GM21381 (cell line): Measurements from ENCODE around the gene CHRNE.

Source experiments
- ATAC-seq: cut with Tn5 transposase; IDR thresholded peaks from one replicate; pipeline ENCODE4 v1.9.1; 2021; ENCODE audit warnings: mild to moderate bottlenecking, moderate library complexity; ENCODE audit not compliant: unreplicated experiment

CHRNE gene

DNA sequence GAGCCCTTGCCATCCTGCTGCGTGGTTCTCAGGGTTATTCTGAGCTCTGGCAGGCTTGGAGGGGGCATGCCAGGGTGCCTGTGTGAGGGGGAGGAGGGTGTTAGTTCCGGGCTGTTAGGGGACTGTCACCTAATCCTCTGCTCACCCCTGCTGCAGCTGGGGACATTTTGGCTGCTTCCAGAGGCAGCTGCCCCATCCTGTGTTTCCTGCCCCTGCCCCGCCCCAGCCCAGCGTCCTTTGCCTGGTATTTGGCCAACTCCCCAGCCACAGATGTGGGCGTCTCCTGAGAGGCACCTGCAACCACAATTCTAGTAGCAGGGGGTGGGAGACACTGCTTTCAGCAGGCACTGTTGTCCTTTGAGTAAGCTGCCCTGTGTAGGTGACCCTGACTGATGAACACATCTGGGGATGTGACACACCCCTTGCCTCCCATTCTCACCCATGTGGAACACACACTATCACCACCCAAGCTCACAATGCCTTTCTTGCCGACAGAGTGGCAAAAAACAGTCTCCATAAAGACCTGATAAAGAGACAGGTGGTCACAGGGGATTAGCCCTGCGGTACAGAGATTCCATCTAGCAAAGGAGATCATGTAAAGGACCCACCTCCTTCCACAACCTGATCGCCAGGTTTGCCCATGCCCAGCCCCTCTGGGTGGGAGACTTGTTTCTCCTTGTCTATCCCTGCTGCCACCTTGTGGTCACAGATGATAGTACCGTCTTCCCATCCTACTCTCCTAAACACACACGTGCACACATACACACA lies at the start of gene CHRNE:
TSS of gene CHRNE (minus strand) at position 48 of the 768 bp plus-strand sequence. CDS start at position 13, 35 bp downstream.
- peak; percentile 37 for ATAC-seq

DNA sequence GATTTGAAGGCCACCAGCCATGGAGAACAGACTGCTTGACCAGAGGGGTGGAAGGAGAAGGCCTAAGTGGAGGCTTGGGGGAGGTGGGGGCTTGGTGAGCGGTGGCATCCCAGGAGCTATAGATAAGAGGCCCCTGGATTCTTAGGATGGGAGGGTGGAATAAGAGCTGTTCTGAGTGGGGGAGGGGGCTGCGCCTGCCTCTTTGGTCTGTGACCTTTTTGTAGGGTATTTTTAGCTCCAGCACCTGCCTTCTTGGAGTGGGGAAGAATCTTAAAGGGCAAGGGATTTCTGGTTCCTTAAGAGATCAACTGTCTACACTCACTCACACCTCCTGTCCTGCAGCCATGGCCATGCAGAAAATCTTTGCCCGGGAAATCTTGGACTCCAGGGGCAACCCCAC lies 48.6 kb upstream of the CHRNE start:
- ATAC-seq: no peak

DNA sequence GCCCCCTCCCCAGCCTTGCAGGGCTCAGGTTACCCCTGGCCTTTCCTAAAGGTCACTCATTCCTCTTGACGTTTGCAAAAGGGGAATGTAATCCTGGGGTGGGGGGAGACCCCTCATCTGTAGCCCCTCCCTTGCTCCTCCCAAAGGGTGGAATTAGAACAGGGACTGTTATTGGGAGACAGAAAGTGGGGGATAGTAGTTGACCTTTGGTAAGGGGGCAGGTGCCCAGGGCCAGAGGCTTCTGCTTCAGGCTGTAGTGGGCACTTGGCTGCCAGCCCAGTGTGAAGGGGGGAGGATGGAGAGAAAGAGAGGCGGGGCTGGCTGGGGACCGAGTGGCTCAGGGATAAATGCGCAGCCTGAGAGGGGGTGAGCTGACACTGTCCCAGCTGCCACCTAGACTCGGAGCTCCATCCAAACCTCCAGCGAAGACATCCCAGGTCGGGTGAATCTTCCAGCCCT lies 47.9 kb upstream of the CHRNE start, which contains the start of gene ENO3:
TSS of gene ENO3 (plus strand) at position 374 of the 459 bp plus-strand sequence. CDS start 711 bp downstream, outside the sequence.
- ATAC-seq: no peak

- ATAC-seq: no peak
Measured at GRCh38 chr17:4950075-4950745, 47.3 kb upstream of the CHRNE start.

DNA sequence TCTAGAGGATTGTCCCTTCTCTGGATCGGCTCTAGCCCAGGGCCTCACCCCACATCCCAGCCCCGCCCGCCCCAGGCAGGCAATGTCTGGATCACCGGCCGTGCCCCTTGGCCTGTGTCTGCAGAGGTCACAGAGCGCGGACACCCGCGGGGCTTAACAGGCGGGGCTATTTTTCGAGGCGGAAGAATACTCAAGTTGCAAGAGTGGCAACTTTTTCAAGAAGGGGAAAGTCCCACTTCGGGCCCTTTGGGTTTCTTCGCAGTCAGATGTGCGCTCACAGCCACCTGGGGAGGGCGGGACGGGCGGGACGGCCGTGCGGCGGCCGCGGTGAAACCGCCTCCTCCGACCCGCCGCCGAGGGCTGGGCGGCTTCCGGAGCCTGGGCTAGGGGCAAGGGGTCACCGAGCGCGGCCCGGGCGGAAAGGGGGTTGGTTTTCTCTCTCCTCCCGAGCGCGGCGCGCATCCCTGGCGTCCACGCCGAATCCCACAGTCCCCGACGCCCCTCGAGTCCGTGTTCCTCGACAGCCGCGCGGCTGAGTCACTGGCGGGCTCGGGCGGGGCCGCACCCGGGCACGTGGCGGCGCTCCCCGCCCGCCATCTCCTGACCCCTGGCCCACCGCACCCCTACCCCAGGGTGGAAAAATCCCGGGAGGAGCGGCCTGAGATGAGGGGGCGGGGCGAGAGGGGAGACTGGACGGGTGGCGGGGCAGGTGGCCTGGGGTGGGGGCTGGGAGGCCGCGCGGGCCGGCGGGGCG lies 46.6 kb upstream of the CHRNE start:
- ATAC-seq: peak; percentile 28

- ATAC-seq: peak; percentile 36
Measured at GRCh38 chr17:4948931-4949320, 46.0 kb upstream of the CHRNE start.

GRCh38 chr17:4948166-4948930 lies 45.5 kb upstream of the CHRNE start, which contains the start of gene PFN1:
TSS of gene PFN1 (minus strand) at chr17:4948530. CDS start at chr17:4948394, 136 bp downstream.
- ATAC-seq: peak; percentile 17

DNA sequence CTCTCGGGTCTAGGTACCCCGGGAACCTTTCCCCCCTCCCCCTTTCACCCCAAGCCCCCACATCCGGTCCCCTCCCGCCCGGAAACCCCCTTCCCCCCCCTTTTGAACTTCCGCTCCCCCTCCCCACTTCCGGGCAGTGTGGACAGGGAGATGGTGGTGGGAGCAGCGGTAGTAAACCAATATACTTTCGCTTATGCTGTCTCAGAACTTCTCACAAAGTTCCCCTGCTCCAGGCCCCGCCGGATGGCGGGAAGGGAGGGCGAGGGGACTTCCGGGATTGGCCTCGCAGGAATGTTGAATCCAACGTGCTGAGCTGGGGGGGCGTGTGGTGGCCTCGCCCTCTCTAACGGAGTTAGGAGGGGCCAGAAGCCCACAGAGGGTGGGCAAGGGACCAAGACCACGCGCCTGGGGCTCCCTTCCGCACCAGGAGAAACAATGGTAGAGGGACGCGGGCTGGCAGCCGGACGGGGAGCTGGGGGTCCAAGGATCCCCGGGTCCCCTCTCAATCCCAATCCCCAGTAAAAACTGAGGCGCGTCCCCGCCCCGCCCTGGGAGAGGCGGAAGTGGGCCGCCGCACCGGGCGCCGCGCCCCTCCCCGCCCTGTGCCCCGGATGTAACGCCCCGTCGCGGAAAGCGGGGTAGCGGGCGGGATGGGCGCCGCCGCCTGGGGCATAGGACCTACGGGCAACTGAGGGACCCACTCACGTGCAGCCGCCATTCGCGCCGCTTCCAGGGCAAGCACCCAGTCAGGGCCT lies 44.7 kb upstream of the CHRNE start:
- peak; percentile 7 for ATAC-seq

DNA sequence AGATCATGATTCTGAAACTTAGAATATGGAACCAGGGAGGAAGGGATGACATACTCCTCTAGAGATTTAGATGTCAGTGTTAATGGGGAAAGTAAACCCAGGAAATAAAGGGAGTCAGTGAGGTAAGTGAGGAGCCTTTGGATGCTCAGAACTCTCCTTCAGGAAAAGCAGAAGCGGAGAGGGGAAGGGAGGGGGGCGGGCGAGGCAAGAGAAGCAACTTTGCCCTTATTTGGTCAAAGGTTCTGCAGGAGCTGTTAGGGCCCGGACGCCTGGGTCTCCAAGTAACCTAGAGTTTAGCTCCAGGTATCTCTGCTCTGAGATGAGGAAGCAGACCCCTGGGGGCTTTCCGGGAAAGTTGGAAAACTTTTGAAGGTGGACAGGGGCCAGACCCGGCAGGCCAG lies 44.1 kb upstream of the CHRNE start:
- no peak for ATAC-seq

GRCh38 chr17:4946312-4946976 lies 43.5 kb upstream of the CHRNE start:
- ATAC-seq: no peak

GRCh38 chr17:4945944-4946280 lies 43.0 kb upstream of the CHRNE start:
- ATAC-seq: no peak

GRCh38 chr17:4945176-4945943 lies 42.5 kb upstream of the CHRNE start:
- ATAC-seq: no peak

DNA sequence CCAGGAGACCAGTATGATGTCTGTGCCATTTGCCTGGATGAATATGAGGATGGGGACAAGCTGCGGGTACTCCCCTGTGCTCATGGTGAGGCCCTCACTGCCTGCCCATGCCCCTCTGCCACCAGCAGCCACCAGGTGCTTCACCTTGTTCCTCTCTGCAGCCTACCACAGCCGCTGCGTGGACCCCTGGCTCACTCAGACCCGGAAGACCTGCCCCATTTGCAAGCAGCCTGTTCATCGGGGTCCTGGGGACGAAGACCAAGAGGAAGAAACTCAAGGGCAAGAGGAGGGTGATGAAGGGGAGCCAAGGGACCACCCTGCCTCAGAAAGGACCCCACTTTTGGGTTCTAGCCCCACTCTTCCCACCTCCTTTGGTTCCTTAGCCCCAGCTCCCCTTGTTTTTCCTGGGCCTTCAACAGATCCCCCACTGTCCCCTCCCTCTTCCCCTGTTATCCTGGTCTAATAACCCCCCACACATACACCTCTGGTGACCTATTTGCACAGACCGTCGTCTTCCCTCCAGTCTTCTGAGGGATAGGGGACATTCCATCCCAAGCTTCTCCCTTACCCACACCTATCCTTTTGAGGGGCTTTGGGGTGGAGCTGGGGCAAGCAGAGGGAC lies 41.8 kb upstream of the CHRNE start:
- no peak for ATAC-seq

DNA sequence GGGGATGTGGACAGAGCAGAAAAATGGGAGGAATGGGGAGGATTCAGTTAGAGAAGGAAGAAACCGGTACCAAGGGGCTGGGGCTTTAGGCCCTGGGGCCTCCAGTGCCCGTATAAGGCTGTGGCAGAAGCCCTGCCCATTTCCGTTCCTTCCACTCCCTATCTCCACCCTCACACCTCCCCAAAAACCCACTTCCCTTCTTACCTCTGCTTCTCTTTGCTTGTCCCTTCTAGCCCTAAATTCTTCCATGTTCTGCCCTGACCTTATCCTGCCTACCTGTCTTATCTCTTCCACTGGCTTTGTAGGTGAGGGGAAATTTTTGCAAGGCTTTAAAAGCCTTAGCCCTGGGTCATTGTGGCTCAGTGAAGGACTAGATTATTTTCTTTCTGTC lies 41.3 kb upstream of the CHRNE start:
- no peak for ATAC-seq

DNA sequence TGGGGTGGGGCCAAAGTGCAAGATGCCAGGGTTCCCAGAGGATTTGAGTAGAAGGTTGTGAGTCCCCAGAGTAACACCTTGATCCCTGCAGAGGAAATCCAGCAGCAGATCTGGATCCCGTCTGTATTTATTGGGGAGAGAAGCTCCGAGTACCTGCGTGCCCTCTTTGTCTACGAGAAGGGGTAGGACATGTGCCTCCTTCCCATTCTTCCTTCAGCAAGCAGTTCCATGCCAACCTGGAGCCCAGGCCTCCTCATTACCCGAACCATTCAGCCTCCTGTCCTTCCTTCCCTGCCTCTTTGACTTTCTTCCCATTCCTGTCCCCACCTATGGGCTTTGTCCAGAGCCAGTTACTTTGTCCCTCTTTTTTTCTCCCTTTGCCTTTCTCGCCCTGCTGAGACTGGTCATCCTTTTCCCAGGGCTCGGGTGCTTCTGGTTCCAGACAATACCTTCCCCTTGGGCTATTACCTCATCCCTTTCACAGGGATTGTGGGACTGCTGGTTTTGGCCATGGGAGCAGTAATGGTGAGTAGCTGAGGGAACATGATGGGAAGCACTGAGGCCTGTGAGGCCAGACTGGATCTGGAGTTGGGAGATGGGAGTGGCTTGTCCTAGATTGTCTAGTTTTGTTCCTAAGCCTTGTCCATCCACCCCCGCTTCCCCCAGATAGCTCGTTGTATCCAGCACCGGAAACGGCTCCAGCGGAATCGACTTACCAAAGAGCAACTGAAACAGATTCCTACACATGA lies 40.0 kb upstream of the CHRNE start:
- ATAC-seq: no peak

DNA sequence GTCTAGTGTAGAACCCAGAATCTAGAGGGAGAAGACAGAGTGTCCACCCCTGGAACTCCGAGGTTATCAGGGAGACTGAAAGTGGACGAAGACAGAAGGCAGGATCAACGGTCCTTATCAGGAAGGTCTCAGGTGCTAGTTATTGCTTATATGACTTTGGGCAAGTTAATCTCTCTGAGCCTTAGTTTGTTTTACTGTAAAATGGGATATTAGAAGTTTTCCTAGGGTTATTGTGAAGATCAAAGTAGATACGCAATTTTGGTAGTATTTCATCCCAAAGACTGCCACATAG lies 38.4 kb upstream of the CHRNE start:
- ATAC-seq: no peak

DNA sequence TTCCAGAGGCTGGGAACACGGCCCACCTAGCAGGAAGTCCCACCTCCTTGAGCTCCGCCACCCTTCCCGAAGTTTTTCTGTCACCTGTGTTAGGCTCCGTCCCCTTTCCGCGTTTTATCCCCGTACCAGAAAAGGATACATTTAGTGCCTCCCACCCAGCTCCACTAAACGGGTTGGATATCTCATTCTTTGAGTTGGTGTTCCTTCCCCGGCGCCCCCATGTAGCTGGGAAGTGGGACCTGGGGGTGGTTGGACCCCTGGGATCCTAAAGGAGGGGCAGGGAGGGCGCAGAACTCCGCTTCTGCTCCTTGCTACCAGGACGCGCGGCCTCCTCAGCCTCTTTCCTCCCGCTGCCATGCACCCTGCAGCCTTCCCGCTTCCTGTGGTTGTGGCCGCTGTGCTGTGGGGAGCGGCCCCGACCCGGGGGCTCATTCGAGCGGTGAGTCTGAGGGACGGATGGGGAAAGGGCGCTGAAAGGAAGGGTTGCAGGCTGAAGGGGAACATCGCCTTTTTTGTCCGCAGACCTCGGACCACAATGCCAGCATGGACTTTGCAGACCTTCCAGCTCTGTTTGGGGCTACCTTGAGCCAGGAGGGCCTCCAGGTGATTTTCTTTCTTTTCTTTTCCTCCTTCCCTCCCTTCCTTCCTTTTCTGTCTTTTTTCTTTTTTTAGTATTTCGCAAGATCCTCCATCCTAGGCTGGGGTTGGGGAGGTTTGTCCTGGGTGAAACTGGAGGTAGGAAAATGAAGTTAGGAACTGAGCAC lies 37.8 kb upstream of the CHRNE start:
- ATAC-seq: no peak
